Suprapubic skin (tissue), 3 donors: ENCODE results near the gene FOXO3.

ENCODE experiments used
- CTCF ChIP-seq, 2 donors: fragments of 200-600 bp in 1 of 2; fragments of 450-650 bp in 1 of 2; sonication (generic) in 1 of 2; IDR thresholded peaks; one replicate each; pipeline ENCODE4 v1.5.1; 2016 to 2019; ENCODE audit warnings: antibody characterized with exemption in 2 of 2, mild to moderate bottlenecking in 1 of 2, moderate library complexity in 1 of 2
- EP300 ChIP-seq: sonication (generic); formaldehyde crosslinking; IDR thresholded peaks from one replicate; pipeline ENCODE4 v1.6.1; 2017; ENCODE audit warnings: antibody characterized with exemption

GRCh38 chr6:108627692-108628550 is 67.2 kb downstream of the FOXO3 start:
- TF ChIP-seq CTCF (IDR thresholded peaks at IDR 0.05), result no peak
- no peak for TF ChIP-seq EP300
